GM12892 (cell line): ENCODE data around the gene IFI30.

ENCODE experiments used
- DNase-seq: peaks from one replicate; pipeline ENCODE4 v3.0.0; 2011; ENCODE audit not compliant: insufficient read length
- FAIRE-seq: peaks from 2 replicates; lab custom pipeline; 2011; peaks lifted over from hg19 to GRCh38; lab: Jason Lieb, UNC
- POLR2A ChIP-seq: IDR thresholded peaks from 2 replicates; pipeline ENCODE4 v1.6.1; 2011; ENCODE audit warnings: low read depth, low read length, control low read depth
- POLR2AphosphoS5 ChIP-seq: IDR thresholded peaks from 2 replicates; pipeline ENCODE4 v1.6.1; 2011; ENCODE audit warnings: low read depth, low read length, control low read depth
- TAF1 ChIP-seq: IDR thresholded peaks from 2 replicates; pipeline ENCODE4 v1.6.1; 2011; ENCODE audit warnings: low read depth, mild to moderate bottlenecking, control low read depth, low read length, borderline replicate concordance

Gene IFI30

DNA sequence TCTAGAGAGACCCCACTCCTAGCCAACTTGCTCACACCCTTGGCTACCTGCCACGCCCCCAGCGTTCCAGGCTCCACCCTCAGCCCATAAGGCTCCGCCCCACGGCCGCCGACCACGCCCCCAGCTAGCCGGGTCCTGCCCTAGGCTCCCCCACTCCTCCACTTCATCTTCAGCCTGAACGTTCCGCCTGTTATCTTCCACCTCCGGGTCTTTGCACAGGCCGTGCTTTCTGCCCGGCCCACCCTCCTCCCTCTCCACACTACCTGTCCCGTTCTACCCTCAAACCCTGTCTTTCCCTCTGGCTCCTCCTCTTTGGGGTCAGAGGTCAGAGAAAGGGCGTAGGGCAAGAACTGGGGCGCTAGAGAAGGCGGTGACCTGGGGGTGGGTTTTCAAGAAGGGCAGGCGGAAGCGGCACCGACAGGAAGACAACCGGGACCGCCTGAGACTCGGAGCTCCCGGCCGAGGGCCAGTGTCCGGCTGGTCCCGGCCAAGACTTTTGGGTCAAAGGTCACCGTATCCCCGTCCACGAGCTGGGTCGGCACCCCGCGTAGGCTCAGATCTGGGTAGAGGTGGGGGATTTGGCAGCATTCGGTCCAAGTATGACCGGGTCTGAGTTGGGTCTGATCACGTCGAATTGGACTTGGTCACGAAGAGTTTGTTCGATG, 50.4 kb downstream of the IFI30 start:
- DNase-seq (no peak), FAIRE-seq (peak; percentile 21)
- no peak for TF ChIP-seq POLR2AphosphoS5

DNA sequence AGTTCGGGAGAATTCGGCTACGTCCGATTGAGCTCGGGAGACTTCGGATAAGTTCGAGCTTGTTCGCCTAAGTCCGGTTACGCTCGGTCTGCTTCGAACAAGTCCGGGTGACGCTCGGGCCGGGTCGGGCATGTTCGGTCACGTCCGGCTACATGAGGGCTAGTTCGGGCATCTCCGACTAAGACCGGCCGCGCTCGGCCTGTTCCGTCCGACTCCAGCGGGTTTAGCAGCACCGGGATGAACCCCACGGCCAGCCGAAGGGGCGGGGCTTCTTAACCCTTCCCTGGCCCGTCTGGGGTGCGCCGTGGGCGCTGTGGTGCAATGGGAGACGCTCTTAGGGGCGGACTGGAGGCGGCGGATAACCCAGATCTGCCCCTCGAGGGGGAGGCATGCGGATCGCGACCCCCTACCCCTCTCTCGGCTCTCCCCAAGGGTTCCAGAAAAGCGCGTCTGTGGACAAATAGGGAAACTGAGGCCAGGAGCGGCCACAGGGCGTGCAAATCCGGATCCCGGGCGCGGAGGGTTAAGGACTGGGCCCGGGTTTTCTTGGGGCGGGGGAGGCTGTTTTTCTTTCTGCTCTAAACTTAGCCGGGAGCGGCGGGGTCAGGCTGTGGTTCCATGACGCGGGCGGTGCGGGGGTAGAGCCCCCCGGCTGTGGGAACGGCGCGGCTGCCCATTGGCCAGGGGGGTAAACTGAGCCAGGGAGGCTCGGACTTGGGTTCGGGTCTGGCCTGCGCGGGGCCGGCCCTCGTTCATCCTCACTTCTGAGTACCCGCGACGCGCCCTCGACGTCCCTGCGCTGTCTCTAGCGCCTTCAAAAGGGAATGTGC, 51.1 kb downstream of the IFI30 start:
- TF ChIP-seq POLR2A (no peak), TAF1 (no peak), POLR2AphosphoS5 (no peak)
- DNase-seq, result peak; percentile 94
- FAIRE-seq, result peak; percentile 100

- TF ChIP-seq TAF1 (no peak), POLR2A (no peak), POLR2AphosphoS5 (no peak)
- no peak for FAIRE-seq
Measured at GRCh38 chr19:18225355-18225701, 51.7 kb downstream of the IFI30 start.

DNA sequence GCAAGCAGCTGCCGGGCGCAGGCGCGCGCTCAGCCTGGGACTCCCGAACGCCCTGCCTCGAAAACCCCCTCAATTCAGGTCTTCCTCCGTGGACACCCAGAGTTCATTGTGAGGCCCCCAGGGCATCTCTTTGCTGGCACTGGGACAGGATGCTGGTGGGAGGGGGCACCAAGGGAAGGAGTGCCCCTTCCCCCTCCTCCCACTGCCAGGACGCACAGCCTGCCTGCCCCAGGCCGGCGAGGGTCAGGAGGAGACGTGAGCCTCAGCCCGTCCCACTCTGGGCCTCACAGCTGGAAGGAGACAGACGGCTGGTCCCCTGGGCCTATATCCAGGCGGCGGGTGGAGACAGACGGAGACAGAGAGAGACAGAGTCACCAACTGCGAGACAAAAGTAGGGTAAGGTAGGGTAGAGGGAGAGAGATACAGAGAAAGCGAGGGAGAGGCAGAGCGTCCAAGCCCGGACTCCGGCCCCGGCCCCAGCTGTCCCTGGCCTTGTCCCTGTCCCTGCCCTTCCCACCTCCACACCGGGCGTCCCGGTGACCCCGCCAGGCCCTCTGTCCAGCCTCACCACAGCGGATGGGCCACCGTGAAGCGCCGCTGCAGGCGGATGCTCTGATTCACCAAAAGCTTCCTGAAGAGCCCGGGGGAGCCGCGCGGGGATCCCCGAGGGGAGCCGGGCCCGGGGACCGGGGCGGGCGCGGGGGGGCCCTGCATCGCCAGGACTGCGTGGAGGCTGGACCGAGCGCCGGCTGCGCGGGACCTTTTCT, 52.3 kb downstream of the IFI30 start, which contains the start of gene PDE4C:
PDE4C (minus strand) TSS at position 737 of the 767 bp plus-strand sequence; CDS start at position 714, 23 bp downstream.
- TF ChIP-seq POLR2AphosphoS5, result no peak
- TF ChIP-seq TAF1, result no peak
- TF ChIP-seq POLR2A, result no peak
- no peak for DNase-seq
- FAIRE-seq, result peak; percentile 68

More at GRCh38 chr19:18225355-18225701, 51.7 kb downstream of the IFI30 start:
- DNase-seq, result no peak

GRCh38 chr19:18226956-18227780, 53.6 kb downstream of the IFI30 start:
- no peak for DNase-seq
- TF ChIP-seq POLR2AphosphoS5, result no peak
- no peak for TF ChIP-seq POLR2A
- no peak for TF ChIP-seq TAF1
- FAIRE-seq, result peak; percentile 70
